MM.1S (cell line): ENCODE results near the gene SUMF2.
"Not testable (repeated sequence)": the region's sequence is repeated elsewhere in the genome, so short reads cannot be mapped to it uniquely, and the experiment has no call there.

Experiments
- DNase-seq: peaks from one replicate; pipeline ENCODE4 v3.0.0-alpha.2; 2015
- H2AFZ ChIP-seq: fragments of 300-600 bp; sonication (generic); 2 replicates; pipeline ENCODE4 v1.6.0; 2016; ENCODE audit warnings: antibody characterized with exemption, low read length
- H3F3A ChIP-seq: fragments of 300-600 bp; sonication (generic); 2 replicates; pipeline ENCODE4 v1.6.1; 2016; ENCODE audit warnings: mild to moderate bottlenecking, antibody characterized with exemption, low read length, moderate library complexity, mixed read lengths; ENCODE audit not compliant: insufficient read depth
- H3K27ac ChIP-seq: fragments of 300-600 bp; sonication (generic); 2 replicates; pipeline ENCODE4 v1.5.1; 2016; ENCODE audit warnings: mild to moderate bottlenecking, low read length
- H3K27me3 ChIP-seq: fragments of 300-600 bp; sonication (generic); replicated peaks from 2 replicates; pipeline ENCODE4 v1.6.0; 2016; ENCODE audit warnings: low read length; ENCODE audit not compliant: insufficient read depth
- H3K36me3 ChIP-seq: fragments of 300-600 bp; sonication (generic); replicated peaks from 2 replicates; pipeline ENCODE4 v1.6.1; 2016; ENCODE audit warnings: mild to moderate bottlenecking, low read length, mixed read lengths; ENCODE audit not compliant: insufficient read depth
- H3K4me1 ChIP-seq: fragments of 300-600 bp; sonication (generic); 2 replicates; pipeline ENCODE4 v1.6.1; 2016; ENCODE audit warnings: low read length, mixed read lengths
- H3K4me2 ChIP-seq: fragments of 300-600 bp; sonication (generic); 2 replicates; pipeline ENCODE4 v1.6.0; 2016; ENCODE audit warnings: low read depth, low read length
- H3K4me3 ChIP-seq: fragments of 300-600 bp; sonication (generic); 2 replicates; pipeline ENCODE4 v1.5.1; 2016; ENCODE audit warnings: low read length, mixed read lengths
- H3K79me2 ChIP-seq: fragments of 300-600 bp; sonication (generic); 2 replicates; pipeline ENCODE4 v1.6.1; 2016; ENCODE audit warnings: mixed run types, low read length, mixed read lengths
- H3K9ac ChIP-seq: fragments of 300-600 bp; sonication (generic); 2 replicates; pipeline ENCODE4 v1.6.1; 2016; ENCODE audit warnings: low read length, mixed read lengths
- H3K9me2 ChIP-seq: fragments of 300-600 bp; sonication (generic); replicated peaks from 2 replicates; pipeline ENCODE4 v1.6.1; 2016; ENCODE audit warnings: mild to moderate bottlenecking, low read length, mixed read lengths; ENCODE audit not compliant: insufficient read depth
- H3K9me3 ChIP-seq: fragments of 300-600 bp; sonication (generic); replicated peaks from 2 replicates; pipeline ENCODE4 v1.6.1; 2016; ENCODE audit warnings: mild to moderate bottlenecking, low read length, mixed read lengths; ENCODE audit not compliant: insufficient read depth
- H4K20me1 ChIP-seq: fragments of 300-600 bp; sonication (generic); 2 replicates; pipeline ENCODE4 v1.6.1; 2016; ENCODE audit warnings: mild to moderate bottlenecking, low read length, moderate library complexity, mixed read lengths; ENCODE audit not compliant: insufficient read depth
- EZH2 ChIP-seq: fragments of 300-600 bp; sonication (generic); optimal IDR thresholded peaks from 2 replicates; pipeline ENCODE3; 2017; ENCODE audit warnings: low read depth, mild to moderate bottlenecking, antibody characterized with exemption, low read length, mixed read lengths
- EZH2phosphoT487 ChIP-seq: fragments of 300-600 bp; sonication (generic); IDR thresholded peaks from 2 replicates; pipeline ENCODE4 v1.6.1; 2018; ENCODE audit warnings: antibody characterized with exemption, low read length
- TF ChIP-seq, protein P1 (sequence below): fragments of 300-600 bp; sonication (generic); IDR thresholded peaks from 2 replicates; pipeline ENCODE4 v1.5.1; 2016; ENCODE audit warnings: antibody characterized with exemption, low read length, mixed read lengths

SUMF2 gene

DNA sequence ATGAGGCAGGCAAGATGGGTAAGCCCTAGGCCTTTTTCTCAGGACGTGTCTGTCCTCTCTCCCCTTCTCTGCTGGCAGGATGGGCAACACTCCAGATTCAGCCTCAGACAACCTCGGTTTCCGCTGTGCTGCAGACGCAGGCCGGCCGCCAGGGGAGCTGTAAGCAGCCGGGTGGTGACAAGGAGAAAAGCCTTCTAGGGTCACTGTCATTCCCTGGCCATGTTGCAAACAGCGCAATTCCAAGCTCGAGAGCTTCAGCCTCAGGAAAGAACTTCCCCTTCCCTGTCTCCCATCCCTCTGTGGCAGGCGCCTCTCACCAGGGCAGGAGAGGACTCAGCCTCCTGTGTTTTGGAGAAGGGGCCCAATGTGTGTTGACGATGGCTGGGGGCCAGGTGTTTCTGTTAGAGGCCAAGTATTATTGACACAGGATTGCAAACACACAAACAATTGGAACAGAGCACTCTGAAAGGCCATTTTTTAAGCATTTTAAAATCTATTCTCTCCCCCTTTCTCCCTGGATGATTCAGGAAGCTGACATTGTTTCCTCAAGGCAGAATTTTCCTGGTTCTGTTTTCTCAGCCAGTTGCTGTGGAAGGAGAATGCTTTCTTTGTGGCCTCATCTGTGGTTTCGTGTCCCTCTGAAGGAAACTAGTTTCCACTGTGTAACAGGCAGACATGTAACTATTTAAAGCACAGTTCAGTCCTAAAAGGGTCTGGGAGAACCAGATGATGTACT is 15.5 kb downstream of the SUMF2 start:
- Histone ChIP-seq H3K4me3 (no peak overlapping the region), H3K4me2 (no peak overlapping the region), H2AFZ (no peak overlapping the region), H3K4me1 (no peaks in the 10 kb centered on the region), H3K9me3 (no peaks in the 10 kb centered on the region), H3F3A (no peaks in the 10 kb centered on the region), H4K20me1 (no peaks in the 10 kb centered on the region), H3K79me2 (no peaks in the 10 kb centered on the region), H3K27ac (no peak overlapping the region), H3K36me3 (no peaks in the 10 kb centered on the region), H3K9me2 (no peaks in the 10 kb centered on the region), H3K27me3 (no peaks in the 10 kb centered on the region), H3K9ac (no peak overlapping the region)
- TF ChIP-seq, protein P1, sequence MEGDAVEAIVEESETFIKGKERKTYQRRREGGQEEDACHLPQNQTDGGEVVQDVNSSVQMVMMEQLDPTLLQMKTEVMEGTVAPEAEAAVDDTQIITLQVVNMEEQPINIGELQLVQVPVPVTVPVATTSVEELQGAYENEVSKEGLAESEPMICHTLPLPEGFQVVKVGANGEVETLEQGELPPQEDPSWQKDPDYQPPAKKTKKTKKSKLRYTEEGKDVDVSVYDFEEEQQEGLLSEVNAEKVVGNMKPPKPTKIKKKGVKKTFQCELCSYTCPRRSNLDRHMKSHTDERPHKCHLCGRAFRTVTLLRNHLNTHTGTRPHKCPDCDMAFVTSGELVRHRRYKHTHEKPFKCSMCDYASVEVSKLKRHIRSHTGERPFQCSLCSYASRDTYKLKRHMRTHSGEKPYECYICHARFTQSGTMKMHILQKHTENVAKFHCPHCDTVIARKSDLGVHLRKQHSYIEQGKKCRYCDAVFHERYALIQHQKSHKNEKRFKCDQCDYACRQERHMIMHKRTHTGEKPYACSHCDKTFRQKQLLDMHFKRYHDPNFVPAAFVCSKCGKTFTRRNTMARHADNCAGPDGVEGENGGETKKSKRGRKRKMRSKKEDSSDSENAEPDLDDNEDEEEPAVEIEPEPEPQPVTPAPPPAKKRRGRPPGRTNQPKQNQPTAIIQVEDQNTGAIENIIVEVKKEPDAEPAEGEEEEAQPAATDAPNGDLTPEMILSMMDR, result no peak
- TF ChIP-seq EZH2phosphoT487 (no peak), EZH2 (no peak)
- no peak for DNase-seq

DNA sequence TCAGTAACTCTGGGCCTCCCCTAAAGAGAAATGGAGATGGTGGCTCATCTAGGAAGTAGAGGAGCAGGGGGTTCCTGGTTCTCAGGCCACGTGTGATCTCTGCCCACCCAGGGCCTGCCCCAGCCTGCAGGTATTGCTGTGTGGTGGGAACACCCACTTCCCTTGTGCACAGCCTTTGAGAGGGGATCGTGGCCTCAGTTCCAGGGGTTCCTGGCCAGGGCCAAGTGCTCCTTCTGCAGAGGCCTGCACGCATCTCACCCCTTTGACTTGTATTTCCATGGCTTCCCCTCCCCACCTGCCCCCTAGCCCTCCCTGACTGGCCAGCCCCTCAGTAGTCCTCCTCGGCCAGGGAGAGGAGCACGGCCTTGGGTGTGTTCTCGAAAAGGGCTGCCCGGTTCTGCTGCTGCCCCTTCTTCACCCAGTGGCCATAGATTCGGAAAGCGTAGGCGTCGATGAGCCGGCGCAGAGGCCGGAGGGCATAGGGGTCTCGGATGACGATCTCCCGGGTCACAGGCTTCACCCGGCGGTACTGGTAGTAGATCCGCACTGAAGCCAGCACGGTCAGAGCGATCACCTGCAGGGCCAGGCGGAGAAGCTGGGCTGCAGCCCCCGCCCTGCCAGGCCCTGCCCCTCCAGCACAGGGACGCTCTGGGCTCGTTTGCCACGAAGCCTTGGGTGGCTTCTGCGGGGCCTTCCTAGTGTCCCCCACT is 16.8 kb downstream of the SUMF2 start:
- not testable (repeated sequence) for H2AFZ ChIP-seq, H3K36me3 ChIP-seq, H3K79me2 ChIP-seq, H3K27ac ChIP-seq, H3K4me2 ChIP-seq, H3K4me3 ChIP-seq, H3F3A ChIP-seq, H3K9me3 ChIP-seq, H3K9me2 ChIP-seq, H3K4me1 ChIP-seq, H3K27me3 ChIP-seq, H4K20me1 ChIP-seq, H3K9ac ChIP-seq, DNase-seq

DNA sequence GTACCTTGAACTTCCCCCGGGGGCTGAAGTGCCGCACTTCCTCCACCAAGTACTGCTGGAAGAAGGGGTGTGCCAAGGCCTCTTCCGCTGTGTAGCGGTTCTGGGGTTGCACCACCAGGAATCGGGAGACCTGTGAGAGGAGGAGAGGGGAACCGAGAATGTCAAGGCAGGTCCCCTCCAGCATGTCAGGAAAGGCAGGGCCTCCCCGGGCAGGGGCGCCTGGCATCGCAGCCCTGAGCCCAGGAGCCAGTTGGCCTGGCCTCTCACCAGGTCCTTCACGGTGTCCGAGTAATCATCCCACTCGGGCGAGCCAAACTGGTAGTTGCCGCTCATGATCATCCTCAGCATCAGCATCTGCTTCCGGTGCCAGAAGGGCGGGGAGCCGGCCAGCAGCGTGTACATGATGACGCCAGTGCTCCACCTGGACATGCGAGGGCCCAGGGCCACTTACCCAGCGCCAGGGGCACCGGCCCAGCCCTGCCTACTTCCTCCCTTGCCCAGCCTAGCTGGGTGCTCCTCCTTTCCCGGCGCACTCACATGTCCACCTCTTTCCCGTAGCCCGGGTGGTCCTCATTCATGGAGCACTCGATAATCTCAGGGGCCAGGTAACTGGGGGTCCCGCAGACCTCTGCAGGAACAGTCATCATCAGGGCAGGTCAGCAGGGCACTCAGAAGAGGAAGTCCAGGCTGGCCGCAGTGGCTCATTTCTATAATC is 17.7 kb downstream of the SUMF2 start:
- H3K4me1 ChIP-seq, result no peaks in the 10 kb centered on the region
- no peaks in the 10 kb centered on the region for H3K27me3 ChIP-seq
- H3K4me2 ChIP-seq, result no peak overlapping the region
- H3K9me3 ChIP-seq, result no peaks in the 10 kb centered on the region
- H2AFZ ChIP-seq, result no peak overlapping the region
- no peaks in the 10 kb centered on the region for H3K9me2 ChIP-seq
- no peaks in the 10 kb centered on the region for H4K20me1 ChIP-seq
- H3K36me3 ChIP-seq, result no peaks in the 10 kb centered on the region
- H3K4me3 ChIP-seq, result no peak overlapping the region
- TF ChIP-seq EZH2 (no peak), EZH2phosphoT487 (no peak)
- TF ChIP-seq, protein P1, result no peak
- no peak for DNase-seq
- H3K27ac ChIP-seq, result no peak overlapping the region
- no peaks in the 10 kb centered on the region for H3F3A ChIP-seq
- H3K9ac ChIP-seq, result no peak overlapping the region
- H3K79me2 ChIP-seq, result no peaks in the 10 kb centered on the region
